T1000 (cell line): ENCODE data around the gene SSNA1.

Experiments
- DNase-seq: peaks from one replicate; lab custom pipeline; 2025; ENCODE audit warnings: mixed read lengths; lab: John Stamatoyannopoulos, UW

Gene SSNA1

GRCh38 chr9:137152844-137153405 lies 35.6 kb upstream of the SSNA1 start:
- no peak for DNase-seq

GRCh38 chr9:137156567-137157375 lies 31.7 kb upstream of the SSNA1 start:
- DNase-seq, result no peak

DNA sequence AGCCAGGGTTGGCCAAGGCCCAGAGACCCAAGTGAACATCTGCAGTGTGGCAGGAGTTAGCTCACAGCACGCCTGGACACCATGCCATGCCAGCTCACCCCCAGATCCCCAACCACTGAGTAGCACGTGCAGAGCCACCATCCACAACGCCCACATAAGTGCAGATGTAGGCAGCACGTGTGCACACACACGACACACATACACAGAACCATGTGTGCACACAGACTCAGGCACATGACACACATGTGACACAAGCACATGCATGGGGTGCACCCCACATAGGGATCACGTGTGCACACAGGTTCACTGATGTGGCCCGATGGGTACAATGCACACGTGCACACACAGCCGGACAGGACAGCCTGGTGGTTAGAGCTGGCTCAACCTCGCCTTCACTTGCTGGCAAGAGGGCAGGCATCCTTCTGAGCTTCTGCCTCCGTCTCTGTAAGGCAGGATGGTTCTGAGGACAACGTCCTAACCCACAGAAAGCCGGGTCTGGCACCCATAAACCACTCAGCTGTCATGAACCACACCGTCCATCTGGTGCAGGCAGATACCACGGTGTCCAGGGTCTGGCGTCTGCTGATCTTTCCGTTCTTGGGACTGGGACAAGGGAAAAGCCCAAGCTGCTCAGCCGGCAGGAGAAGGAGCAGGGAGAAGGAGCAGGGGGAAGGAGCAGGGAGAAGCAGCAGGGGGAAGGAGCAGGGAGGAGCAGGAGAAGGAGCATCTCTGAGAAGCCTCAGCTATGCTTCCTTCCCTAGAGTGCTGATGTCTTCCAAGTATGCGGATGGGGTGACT lies 30.7 kb upstream of the SSNA1 start:
- no peak for DNase-seq

GRCh38 chr9:137158625-137159024 lies 29.9 kb upstream of the SSNA1 start:
- no peak for DNase-seq

DNA sequence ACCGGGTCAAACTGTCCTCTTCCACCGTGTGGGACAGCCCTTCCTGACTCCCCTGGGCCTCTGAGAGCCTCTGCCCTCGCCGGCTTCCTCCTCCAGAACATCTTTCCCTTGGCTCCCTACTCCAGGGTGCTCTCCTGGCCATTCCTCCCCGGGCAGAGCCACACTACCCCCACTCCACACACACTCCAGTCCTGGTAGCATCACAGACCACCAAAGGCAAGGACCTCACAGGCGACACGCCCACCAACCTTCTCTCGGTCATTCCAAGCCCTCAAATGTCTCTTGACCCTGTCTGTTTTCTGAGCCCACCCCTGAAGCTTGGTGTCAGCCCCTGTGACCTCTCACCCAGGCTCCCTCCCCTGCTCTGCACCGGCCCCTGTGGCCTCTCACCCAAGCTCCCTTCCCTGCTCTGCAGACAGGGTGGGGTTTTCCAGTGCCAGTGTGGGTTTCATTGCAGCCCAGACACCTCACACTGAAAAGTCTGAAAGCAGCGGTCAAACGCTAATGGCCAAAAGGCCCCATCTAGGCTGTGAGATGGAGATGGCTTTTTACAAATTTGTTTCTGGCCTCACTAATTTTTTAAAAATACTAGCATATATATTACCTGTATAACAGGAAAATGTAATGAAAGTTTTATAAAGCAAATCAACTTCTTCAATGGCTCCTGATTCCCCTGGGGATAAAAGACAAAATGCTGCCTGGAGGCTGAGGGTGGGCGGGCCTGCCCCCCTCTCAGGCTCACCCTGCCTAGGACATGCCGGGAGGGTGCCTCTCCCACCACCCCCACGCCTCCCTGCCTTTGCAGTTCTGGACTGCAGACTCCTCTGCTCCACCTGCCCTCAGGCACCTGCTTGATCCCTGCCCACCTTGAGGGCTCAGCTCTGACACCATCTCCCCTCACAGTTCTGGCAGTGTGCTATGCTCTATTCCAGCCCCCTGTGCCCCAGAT lies 29.1 kb upstream of the SSNA1 start:
- DNase-seq, result no peak

DNA sequence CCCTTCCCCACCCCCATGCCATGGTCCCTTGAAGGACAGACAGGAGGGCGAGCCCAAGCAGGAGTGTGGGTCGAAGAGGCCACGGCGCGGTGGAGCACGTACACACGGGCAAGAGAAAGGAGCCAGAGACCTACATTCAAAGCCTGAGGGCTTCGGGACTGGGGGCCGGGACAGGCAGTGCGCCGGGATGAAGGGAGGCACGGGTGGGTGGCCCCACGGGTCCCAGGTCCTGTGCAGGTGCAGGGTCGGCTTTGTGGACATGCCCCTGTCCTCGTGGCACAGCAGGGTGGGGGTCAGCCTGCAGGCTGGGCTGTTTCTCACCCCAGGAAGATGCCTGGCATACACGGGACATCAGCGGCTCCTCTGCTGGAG lies 28.4 kb upstream of the SSNA1 start:
- DNase-seq, result no peak

- no peak for DNase-seq
Measured at GRCh38 chr9:137160716-137161557, 27.5 kb upstream of the SSNA1 start.

DNA sequence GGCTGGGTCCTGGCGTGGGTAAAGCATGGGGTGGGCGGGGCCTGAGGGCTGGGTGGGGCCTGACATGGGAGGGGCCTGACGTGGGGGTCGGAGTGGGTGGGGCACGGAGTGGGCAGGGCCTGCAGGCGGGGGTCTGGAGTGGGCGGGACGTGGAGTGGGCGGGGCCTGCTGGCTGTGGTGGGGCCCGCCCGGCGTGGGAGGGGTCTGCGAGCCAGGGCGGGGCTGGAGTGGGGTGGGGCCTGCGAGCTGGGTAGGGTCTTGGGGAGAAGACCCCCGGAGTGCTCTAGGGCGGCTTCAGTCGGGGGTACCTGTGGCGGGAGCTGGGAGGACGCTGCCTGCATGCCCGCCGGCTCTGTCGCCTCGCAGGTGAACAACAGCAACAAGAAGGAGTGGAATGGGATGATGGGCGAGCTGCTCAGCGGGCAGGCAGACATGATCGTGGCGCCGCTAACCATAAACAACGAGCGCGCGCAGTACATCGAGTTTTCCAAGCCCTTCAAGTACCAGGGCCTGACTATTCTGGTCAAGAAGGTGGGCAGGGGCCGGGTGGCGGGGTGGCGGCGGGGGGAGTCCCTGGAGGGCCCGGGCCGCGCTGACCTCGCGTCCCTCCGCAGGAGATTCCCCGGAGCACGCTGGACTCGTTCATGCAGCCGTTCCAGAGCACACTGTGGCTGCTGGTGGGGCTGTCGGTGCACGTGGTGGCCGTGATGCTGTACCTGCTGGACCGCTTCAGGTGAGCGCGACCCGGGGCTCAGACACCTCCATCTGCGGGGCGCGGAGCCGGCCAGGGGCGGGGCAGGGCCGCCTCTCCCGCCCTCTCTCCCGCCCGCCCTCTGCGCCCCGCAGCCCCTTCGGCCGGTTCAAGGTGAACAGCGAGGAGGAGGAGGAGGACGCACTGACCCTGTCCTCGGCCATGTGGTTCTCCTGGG lies 26.7 kb upstream of the SSNA1 start:
- DNase-seq, result no peak

GRCh38 chr9:137162505-137163364 lies 25.7 kb upstream of the SSNA1 start:
- DNase-seq, result no peak

GRCh38 chr9:137163365-137163715 lies 25.1 kb upstream of the SSNA1 start:
- no peak for DNase-seq

DNA sequence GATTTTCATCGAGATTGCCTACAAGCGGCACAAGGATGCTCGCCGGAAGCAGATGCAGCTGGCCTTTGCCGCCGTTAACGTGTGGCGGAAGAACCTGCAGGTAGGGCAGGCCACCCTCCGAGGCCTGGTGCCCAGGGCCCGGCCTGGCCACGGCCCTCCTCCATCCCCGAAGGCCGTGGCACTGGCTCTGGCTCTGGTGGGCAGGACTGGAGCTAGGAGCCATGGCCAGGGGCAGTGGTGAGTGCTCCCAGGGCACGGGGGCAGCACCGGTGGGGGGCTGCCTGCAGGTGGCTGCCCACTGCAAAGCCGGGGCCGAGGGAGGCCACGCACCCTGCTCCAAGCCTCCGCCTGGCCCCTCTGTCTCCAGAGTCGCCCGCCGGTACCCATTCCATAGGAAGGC lies 24.7 kb upstream of the SSNA1 start:
- no peak for DNase-seq

- no peak for DNase-seq
Measured at GRCh38 chr9:137164370-137165249, 23.9 kb upstream of the SSNA1 start.

- DNase-seq, result no peak
Measured at GRCh38 chr9:137165250-137165836, 23.1 kb upstream of the SSNA1 start.

DNA sequence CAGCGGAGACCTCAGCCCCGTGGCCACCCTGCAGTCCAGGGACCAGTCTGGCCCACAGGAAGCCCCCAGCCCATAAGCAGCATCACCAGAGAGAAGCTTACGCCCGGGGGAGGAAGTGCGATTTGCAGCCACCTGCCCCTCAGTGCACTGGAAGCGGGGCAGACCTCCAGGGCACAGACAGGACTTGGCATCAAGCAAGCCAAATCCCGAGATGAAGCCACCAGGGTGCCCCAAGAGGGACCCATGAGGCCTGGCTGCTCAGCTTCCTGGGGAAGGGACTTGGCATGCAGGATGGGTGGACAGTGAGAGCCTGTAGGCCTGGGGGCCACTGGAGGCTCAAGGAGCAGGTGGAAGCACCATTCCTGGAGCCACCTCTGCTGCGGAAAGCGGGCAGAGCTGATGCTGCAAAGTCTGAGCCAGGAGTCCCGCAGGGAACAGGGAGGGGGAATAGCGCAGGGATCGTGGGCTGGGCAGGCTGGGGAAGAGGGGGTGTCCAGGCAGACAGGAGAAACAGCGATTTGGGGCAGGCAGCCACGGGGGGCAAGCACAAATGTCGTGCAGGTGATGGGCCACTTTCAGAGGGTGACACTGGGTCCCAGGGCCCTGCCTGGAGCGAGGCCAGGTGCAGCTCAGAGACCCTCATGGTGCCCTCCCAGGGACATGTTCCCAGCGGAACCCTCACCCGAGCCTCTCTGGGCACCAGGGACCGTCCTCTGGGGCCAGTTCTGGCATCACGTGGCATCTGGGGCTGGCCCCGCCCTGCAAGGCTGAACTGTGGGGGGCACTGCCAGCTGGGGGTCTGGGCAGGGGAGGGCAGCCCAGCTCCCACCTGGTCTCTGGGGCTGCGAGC lies 21.9 kb upstream of the SSNA1 start:
- DNase-seq, result no peak

DNA sequence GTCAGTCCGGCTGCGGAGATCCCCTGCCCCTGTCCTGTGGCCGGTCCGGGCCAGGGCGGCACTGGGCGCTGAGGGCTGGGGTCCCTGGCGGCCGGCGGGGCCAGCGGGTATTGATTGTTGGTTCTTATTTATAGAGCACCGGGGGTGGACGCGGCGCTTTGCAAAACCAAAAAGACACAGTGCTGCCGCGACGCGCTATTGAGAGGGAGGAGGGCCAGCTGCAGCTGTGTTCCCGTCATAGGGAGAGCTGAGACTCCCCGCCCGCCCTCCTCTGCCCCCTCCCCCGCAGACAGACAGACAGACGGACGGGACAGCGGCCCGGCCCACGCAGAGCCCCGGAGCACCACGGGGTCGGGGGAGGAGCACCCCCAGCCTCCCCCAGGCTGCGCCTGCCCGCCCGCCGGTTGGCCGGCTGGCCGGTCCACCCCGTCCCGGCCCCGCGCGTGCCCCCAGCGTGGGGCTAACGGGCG lies 21.2 kb upstream of the SSNA1 start:
- no peak for DNase-seq

DNA sequence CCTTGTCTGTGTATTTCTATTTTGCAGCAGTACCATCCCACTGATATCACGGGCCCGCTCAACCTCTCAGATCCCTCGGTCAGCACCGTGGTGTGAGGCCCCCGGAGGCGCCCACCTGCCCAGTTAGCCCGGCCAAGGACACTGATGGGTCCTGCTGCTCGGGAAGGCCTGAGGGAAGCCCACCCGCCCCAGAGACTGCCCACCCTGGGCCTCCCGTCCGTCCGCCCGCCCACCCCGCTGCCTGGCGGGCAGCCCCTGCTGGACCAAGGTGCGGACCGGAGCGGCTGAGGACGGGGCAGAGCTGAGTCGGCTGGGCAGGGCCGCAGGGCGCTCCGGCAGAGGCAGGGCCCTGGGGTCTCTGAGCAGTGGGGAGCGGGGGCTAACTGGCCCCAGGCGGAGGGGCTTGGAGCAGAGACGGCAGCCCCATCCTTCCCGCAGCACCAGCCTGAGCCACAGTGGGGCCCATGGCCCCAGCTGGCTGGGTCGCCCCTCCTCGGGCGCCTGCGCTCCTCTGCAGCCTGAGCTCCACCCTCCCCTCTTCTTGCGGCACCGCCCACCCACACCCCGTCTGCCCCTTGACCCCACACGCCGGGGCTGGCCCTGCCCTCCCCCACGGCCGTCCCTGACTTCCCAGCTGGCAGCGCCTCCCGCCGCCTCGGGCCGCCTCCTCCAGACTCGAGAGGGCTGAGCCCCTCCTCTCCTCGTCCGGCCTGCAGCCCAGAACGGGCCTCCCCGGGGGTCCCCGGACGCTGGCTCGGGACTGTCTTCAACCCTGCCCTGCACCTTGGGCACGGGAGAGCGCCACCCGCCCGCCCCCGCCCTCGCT lies 20.5 kb upstream of the SSNA1 start:
- no peak for DNase-seq
